Caco-2 (cell line): ENCODE data around the gene IL1RL2. TPM values are rescaled to one million over a fixed set of nuclear protein-coding genes. Genes with fewer than 3 reads are reported as not detected.

ENCODE experiments used
- BruUV-seq: library from RNA; stranded (reverse); fragments of 400-500 nt; replicated peaks from 2 replicates; lab custom pipeline; 2021; lab: Mats Ljungman, UMichigan
- CTCF ChIA-PET: fragments of 300-600 bp; sonication (Branson Sonifier 250); formaldehyde crosslinking; loops from one replicate; lab custom pipeline; 2022; ENCODE audit warnings: antibody characterized with exemption; lab: Charles Lee
- POLR2A ChIA-PET: fragments of 300-600 bp; sonication (Branson Sonifier 250); formaldehyde crosslinking; loops from one replicate; lab custom pipeline; 2022; ENCODE audit warnings: antibody characterized with exemption; lab: Charles Lee
- DNase-seq, 2 experiments: peaks; one replicate each; pipeline versions ENCODE4 v3.0.0 to v3.0.0-alpha.2; 2020 to 2022
- H3K27me3 ChIP-seq: replicated peaks from 2 replicates; pipeline ENCODE4 v1.6.0; 2011; ENCODE audit warnings: low read length; ENCODE audit not compliant: control insufficient read depth, insufficient read depth
- H3K36me3 ChIP-seq: 2 replicates; pipeline ENCODE4 v1.5.1; 2011; ENCODE audit warnings: low read length; ENCODE audit not compliant: control insufficient read depth, insufficient read depth
- H3K4me1 ChIP-seq: fragments of 250-450 bp; sonication (Bioruptor Pico); 2 replicates; pipeline ENCODE4 v1.5.1; 2020; ENCODE audit warnings: mild to moderate bottlenecking
- H3K4me3 ChIP-seq: 2 replicates; pipeline ENCODE4 v1.5.1; 2011; ENCODE audit warnings: low read depth, mild to moderate bottlenecking, control low read depth, low read length
- H3K9me3 ChIP-seq: fragments of 250-450 bp; sonication (Bioruptor Pico); 2 replicates; pipeline ENCODE4 v1.5.1; 2020; ENCODE audit warnings: mild to moderate bottlenecking, moderate library complexity
- H3K27ac Mint-ChIP-seq: one replicate; pipeline ENCODE4 v1.8.0; 2022; ENCODE audit warnings: mixed read lengths; ENCODE audit not compliant: unreplicated experiment
- H3K27me3 Mint-ChIP-seq: one replicate; pipeline ENCODE4 v1.8.0; 2022; ENCODE audit warnings: mixed read lengths; ENCODE audit not compliant: insufficient read depth, unreplicated experiment
- H3K36me3 Mint-ChIP-seq: one replicate; pipeline ENCODE4 v1.8.0; 2022; ENCODE audit warnings: mild to moderate bottlenecking, mixed read lengths; ENCODE audit not compliant: insufficient read depth, unreplicated experiment
- H3K4me1 Mint-ChIP-seq: one replicate; pipeline ENCODE4 v1.8.0; 2022; ENCODE audit warnings: low read depth, mixed read lengths; ENCODE audit not compliant: unreplicated experiment
- H3K4me3 Mint-ChIP-seq: one replicate; pipeline ENCODE4 v1.8.0; 2022; ENCODE audit warnings: mild to moderate bottlenecking, moderate library complexity, mixed read lengths; ENCODE audit not compliant: unreplicated experiment
- H3K9me3 Mint-ChIP-seq: one replicate; pipeline ENCODE4 v1.8.0; 2022; ENCODE audit warnings: mixed read lengths; ENCODE audit not compliant: unreplicated experiment
- CTCF ChIP-seq, 2 experiments: fragments of 200-600 bp in 1 of 2; IDR thresholded peaks; 1 replicate in 1 of 2; 2 replicates in 1 of 2; pipeline versions ENCODE4 v1.5.1 to v1.8.0; 2011 to 2022; ENCODE audit warnings: antibody characterized with exemption in 1 of 2, control low read depth in 1 of 2, inconsistent platforms in 1 of 2, low read depth in 1 of 2, low read length in 1 of 2, mild to moderate bottlenecking in 1 of 2, moderate library complexity in 1 of 2; ENCODE audit not compliant: insufficient read depth in 1 of 2, severe bottlenecking in 1 of 2, unreplicated experiment in 1 of 2
- intact Hi-C: fragments of 100-400 bp; cut with micrococcal nuclease; formaldehyde crosslinking; loops from one replicate; pipeline ENCODE4 v1.10.0; 2022; ENCODE audit not compliant: unreplicated experiment
- total RNA-seq: library from RNA; stranded (reverse); gene quantifications from 2 replicates; pipeline ENCODE4 v1.2.3, GENCODE V29; 2022

IL1RL2 gene
- total RNA-seq, 1 experiment from 2014 or later: not detected

DNA sequence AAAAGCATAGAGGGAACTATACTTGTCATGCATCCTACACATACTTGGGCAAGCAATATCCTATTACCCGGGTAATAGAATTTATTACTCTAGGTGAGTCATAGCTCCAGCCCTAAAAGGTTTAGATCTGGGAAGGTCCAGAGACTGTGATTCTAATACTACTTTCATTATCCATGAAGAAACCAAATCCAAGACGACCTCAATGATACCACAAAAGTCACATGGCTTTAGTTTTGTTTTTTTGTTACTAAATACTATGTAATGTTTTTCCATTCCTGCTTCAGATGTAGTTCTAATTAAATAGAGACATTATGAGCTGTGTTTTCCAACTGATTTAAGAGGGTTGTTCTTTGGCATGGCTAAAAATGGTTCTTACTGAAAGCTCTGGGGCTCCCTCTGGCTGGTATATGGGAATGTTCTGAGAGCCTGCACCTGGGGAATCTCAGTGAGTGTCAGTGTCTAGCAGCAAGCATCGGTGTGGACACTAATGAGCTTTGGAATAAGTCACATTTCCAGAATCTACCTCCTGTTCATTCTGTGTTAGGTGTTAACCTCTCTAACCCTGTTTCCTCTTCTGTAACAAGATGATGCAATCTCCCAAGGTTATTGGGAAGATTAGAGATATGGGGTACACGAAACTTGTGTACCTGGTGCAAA, 20.5 kb upstream of the IL1RL2 start:
- no peaks in the 10 kb centered on the region for H3K27me3 ChIP-seq
- no peak overlapping the region for H3K4me3 ChIP-seq
- Mint-ChIP-seq H3K36me3 (peaks cover 9% of the 10 kb centered on the region), H3K27me3 (no peaks in the 10 kb centered on the region), H3K4me3 (no peak overlapping the region), H3K9me3 (no peaks in the 10 kb centered on the region), H3K4me1 (peaks cover 2% of the 10 kb centered on the region), H3K27ac (no peak overlapping the region)
- peak; percentile 60 to 80 for TF ChIP-seq CTCF (IDR thresholded peaks at IDR 0.05; ENCODE audit: insufficient read depth in 1 of 2, low read depth in 1 of 2, low read length in 1 of 2, severe bottlenecking in 1 of 2, unreplicated experiment in 1 of 2)
- no peaks in the 10 kb centered on the region for H3K36me3 ChIP-seq
- ChIA-PET POLR2A (interaction anchor here (1.1 kb wide), 1 partner anchor 167 kb away, joined by 3 read pairs; no protein-coding TSS in a partner anchor), CTCF (interaction anchor here (0.5 to 2.9 kb wide), 16 partner anchors 9 to 282 kb away, joined by 3 to 41 read pairs (median 4); partner anchors contain the start of gene IL1R1)
- intact Hi-C loops: loop anchor here (1.0 kb wide), 3 partner anchors 74 to 282 kb away; no protein-coding TSS in a partner anchor
- peak in 1 of 2 experiments; percentile 58 for DNase-seq
- BruUV-seq: no TSS peak
- H3K4me1 ChIP-seq: peaks cover 11% of the 10 kb centered on the region
- no peaks in the 10 kb centered on the region for H3K9me3 ChIP-seq

DNA sequence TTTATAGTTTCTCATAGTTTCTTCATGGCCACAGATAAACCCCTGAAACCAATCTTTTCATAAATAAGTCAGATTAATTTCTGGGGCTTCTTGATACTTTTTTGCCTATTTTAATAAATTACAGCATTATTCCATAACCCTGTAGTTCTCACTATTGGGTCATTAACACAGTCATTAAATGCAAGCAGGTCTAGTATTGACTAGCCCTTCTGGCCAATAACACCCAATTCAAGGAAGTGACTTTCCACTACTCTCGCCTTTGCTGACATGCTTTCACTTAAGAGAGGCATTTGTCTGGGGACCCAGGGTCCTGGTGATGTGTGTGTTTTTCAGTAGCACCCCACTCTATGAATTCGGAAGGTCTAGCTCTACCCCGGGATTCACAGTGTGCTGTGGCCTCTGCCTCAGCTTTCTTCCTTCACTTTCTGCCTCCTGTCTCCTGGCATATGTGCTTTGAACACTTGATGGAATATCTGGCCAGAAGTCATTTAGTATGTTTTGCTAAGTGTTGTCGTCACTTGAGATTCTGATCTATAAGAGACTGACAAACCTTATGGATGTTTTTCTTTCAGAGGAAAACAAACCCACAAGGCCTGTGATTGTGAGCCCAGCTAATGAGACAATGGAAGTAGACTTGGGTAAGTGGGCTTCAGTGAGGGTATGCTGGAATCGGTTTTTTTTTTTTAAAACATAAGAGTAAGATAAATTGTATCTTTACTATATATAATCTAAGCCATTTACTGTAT, 18.6 kb upstream of the IL1RL2 start:
- Histone ChIP-seq H3K27me3 (no peaks in the 10 kb centered on the region), H3K4me3 (no peak overlapping the region), H3K9me3 (no peaks in the 10 kb centered on the region), H3K4me1 (peaks cover 6% of the 10 kb centered on the region), H3K36me3 (no peaks in the 10 kb centered on the region)
- intact Hi-C loops: no loop called here
- Mint-ChIP-seq H3K4me1 (no peaks in the 10 kb centered on the region), H3K9me3 (no peaks in the 10 kb centered on the region), H3K27ac (no peak overlapping the region), H3K36me3 (peaks cover 12% of the 10 kb centered on the region), H3K4me3 (no peak overlapping the region), H3K27me3 (no peaks in the 10 kb centered on the region)
- no peak for TF ChIP-seq CTCF (IDR thresholded peaks at IDR 0.05; ENCODE audit: insufficient read depth in 1 of 2, low read depth in 1 of 2, low read length in 1 of 2, severe bottlenecking in 1 of 2, unreplicated experiment in 1 of 2)
- no TSS peak for BruUV-seq
- CTCF ChIA-PET: interaction anchor here (2.9 kb wide), 1 partner anchor 148 kb away, joined by 41 read pairs; no protein-coding TSS in a partner anchor
- POLR2A ChIA-PET: no interaction called here
- no peak for DNase-seq

DNA sequence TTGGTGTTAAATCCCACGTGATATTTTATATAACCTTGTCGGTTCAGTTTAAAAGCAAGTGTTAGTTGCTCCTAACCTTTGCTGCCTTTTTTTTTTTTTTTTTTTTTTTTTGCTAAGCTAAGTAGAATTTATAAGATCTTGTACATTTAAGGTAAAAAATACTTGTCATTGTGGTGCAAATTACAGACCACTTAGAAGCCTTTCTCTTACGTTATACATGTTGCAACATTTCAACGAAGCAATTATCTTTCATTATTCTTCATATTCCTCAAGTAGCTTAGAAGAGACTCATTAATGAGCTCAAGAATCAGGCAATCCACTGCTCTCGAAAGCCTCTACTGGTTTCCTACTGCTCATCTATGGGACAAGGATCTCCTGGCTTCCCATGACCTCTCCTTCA, 14.9 kb upstream of the IL1RL2 start:
- H3K4me3 Mint-ChIP-seq: no peak overlapping the region
- no peaks in the 10 kb centered on the region for H3K9me3 Mint-ChIP-seq
- H3K27me3 Mint-ChIP-seq: no peaks in the 10 kb centered on the region
- no peak overlapping the region for H3K27ac Mint-ChIP-seq
- intact Hi-C loops: no loop called here
- CTCF ChIA-PET: no interaction called here
- H3K4me1 ChIP-seq: no peaks in the 10 kb centered on the region
- H3K27me3 ChIP-seq: no peaks in the 10 kb centered on the region
- no peaks in the 10 kb centered on the region for H3K36me3 ChIP-seq
- no peak overlapping the region for H3K4me3 ChIP-seq
- no peak for TF ChIP-seq CTCF (IDR thresholded peaks at IDR 0.05; ENCODE audit: insufficient read depth in 1 of 2, low read depth in 1 of 2, low read length in 1 of 2, severe bottlenecking in 1 of 2, unreplicated experiment in 1 of 2)
- peaks cover 28% of the 10 kb centered on the region for H3K36me3 Mint-ChIP-seq
- no peak for DNase-seq
- H3K4me1 Mint-ChIP-seq: no peaks in the 10 kb centered on the region
- H3K9me3 ChIP-seq: no peaks in the 10 kb centered on the region
- POLR2A ChIA-PET: no interaction called here
- BruUV-seq: no TSS peak
